Fibroblast of villous mesenchyme (primary cell): ENCODE data around the gene MOGAT3. TPM values are rescaled to one million over a fixed set of nuclear protein-coding genes. Genes with fewer than 3 reads are reported as not detected.

ENCODE experiments used
- DNase-seq: peaks from one replicate; pipeline ENCODE4 v3.0.0-alpha.2; 2010; ENCODE audit warnings: low read depth
- H3K4me3 ChIP-seq: 2 replicates; pipeline ENCODE4 v1.5.1; 2011; ENCODE audit warnings: low read depth, mild to moderate bottlenecking, low read length
- CTCF ChIP-seq: IDR thresholded peaks from 2 replicates; pipeline ENCODE4 v1.5.1; 2012; ENCODE audit warnings: low read depth, mild to moderate bottlenecking, low read length; ENCODE audit not compliant: insufficient read depth
- total RNA-seq: library from RNA; depleted of rRNA; stranded (reverse); fragments of >200 nt; gene quantifications from 2 replicates; pipeline ENCODE4 v1.2.3, GENCODE V29; 2012

Gene MOGAT3
- total RNA-seq, 1 donor, result not detected

GRCh38 chr7:101166909-101167644, 33.8 kb downstream of the MOGAT3 start:
- no peak for DNase-seq
- H3K4me3 ChIP-seq, result no peak overlapping the region
- no peak for TF ChIP-seq CTCF

GRCh38 chr7:101166648-101166908, 34.3 kb downstream of the MOGAT3 start:
- no peak for TF ChIP-seq CTCF
- DNase-seq, result no peak
- H3K4me3 ChIP-seq, result no peak overlapping the region

GRCh38 chr7:101165958-101166647, 34.7 kb downstream of the MOGAT3 start:
- TF ChIP-seq CTCF, result no peak
- no peak for DNase-seq
- peak overlapping the region; percentile 47 for H3K4me3 ChIP-seq

GRCh38 chr7:101165075-101165957, 35.5 kb downstream of the MOGAT3 start, which contains the start of gene VGF:
VGF (minus strand) TSS chr7:101165569; CDS start chr7:101164843, 726 bp downstream.
- peak within 1 kb of the TSS; percentile 47 for H3K4me3 ChIP-seq
- no peak for TF ChIP-seq CTCF

GRCh38 chr7:101164071-101164840, 36.6 kb downstream of the MOGAT3 start:
- H3K4me3 ChIP-seq, result peak overlapping the region; percentile 21
- peak; percentile 68 for DNase-seq
- TF ChIP-seq CTCF, result no peak

More at GRCh38 chr7:101165075-101165957, 35.5 kb downstream of the MOGAT3 start, which contains the start of gene VGF:
- DNase-seq, result peak; percentile 95
